H1 (cell line): ENCODE measurements around the gene ITGB4. TPM values are rescaled to one million over a fixed set of nuclear protein-coding genes. Genes with fewer than 3 reads are reported as not detected.

Experiments
- CBX8 ChIP-seq: fragments of 300-800, 300-1000 bp; sonication (generic); IDR thresholded peaks from 2 replicates; pipeline ENCODE4 v1.7.1; 2016; ENCODE audit warnings: low read depth, low read length, borderline replicate concordance
- EZH2 ChIP-seq: fragments of 200-600 bp; sonication (generic); IDR thresholded peaks from 2 replicates; pipeline ENCODE4 v1.7.1; 2012; ENCODE audit warnings: low read depth, mild to moderate bottlenecking, moderate library complexity, low read length, inconsistent platforms; ENCODE audit not compliant: severe bottlenecking
- NANOG ChIP-seq: IDR thresholded peaks from 2 replicates; pipeline ENCODE4 v1.6.1; 2011; ENCODE audit warnings: low read length, low read depth, mild to moderate bottlenecking, inconsistent platforms; ENCODE audit not compliant: insufficient read depth, poor library complexity, severe bottlenecking
- POLR2A ChIP-seq, 2 experiments: IDR thresholded peaks; 1 replicate in 1 of 2; 2 replicates in 1 of 2; pipeline ENCODE4 v1.6.1; 2011; ENCODE audit warnings: low read depth in 2 of 2, low read length in 2 of 2, mild to moderate bottlenecking in 2 of 2; ENCODE audit errors: control extremely low read depth in 1 of 2
- POLR2AphosphoS5 ChIP-seq: IDR thresholded peaks from 2 replicates; pipeline ENCODE4 v1.6.1; 2011; ENCODE audit warnings: low read depth, low read length
- ZNF274 ChIP-seq: IDR thresholded peaks from 2 replicates; pipeline ENCODE4 v1.7.0; 2012; ENCODE audit warnings: low read length, borderline replicate concordance; ENCODE audit errors: extremely low read depth
- polyA plus RNA-seq, 7 experiments: library from polyadenylated mRNA; depleted of rRNA in 3 of 7; stranded (reverse) in 5 of 7; unstranded in 2 of 7; fragments of >200 nt in 5 of 7; fragments of 200-250 nt in 2 of 7; gene quantifications; 1 replicate in 5 of 7; 2 replicates in 1 of 7; 4 replicates in 1 of 7; pipeline versions ENCODE4 v1.2.1 to v1.2.3, GENCODE V29; 2011 to 2013; ENCODE audit warnings: missing spikeins in 2 of 7, mixed read lengths in 2 of 7
- total RNA-seq: library from RNA; stranded (reverse); fragmentation: NEBNext Ultra II Directional; extraction: Animal tissue kit (Norgen Biotek cat#: 25700); gene quantifications from 2 replicates; pipeline ENCODE4 v1.2.1, GENCODE V29; 2021

The ITGB4 gene
- total and polyA plus RNA-seq, 2 of the 8 experiments (the other 6 are each of a cell fraction or from before 2014, with no cell fraction given) = 5.2 to 5.6 TPM

- TF ChIP-seq ZNF274 (no peak), CBX8 (no peak), EZH2 (no peak), POLR2AphosphoS5 (no peak), POLR2A (IDR thresholded peaks at IDR 0.05; ENCODE audit: control extremely low read depth in 1 of 2, low read depth in 2 of 2, low read length in 2 of 2) (no peak), NANOG (no peak)
Observed at GRCh38 chr17:75688209-75688825, 32.9 kb upstream of the ITGB4 start (continued).
